GM19438 (cell line): ENCODE data around the gene DERL2.
"Not testable (repeated sequence)": the region's sequence is repeated elsewhere in the genome, so short reads cannot be mapped to it uniquely, and the experiment has no call there.

Experiments used
- ATAC-seq: cut with Tn5 transposase; IDR thresholded peaks from one replicate; pipeline ENCODE4 v1.9.1; 2021; ENCODE audit warnings: low read depth; ENCODE audit not compliant: unreplicated experiment

Gene DERL2

DNA sequence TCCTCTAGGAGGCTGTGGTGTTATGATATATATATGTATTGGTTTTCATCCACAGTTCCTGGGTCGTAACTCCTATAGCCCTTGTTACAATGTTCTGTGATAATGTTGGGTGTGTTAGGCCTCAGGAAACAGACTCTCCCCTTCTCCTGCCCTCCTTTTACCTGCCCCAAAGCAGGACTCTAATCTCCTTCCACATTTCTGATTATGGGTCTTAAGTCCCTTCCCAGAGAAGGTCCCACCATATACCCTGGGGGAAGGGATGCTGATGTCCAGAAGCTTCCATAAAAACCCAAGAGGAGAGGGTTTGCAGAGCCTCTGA is 46.6 kb downstream of the DERL2 start:
- no peak for ATAC-seq

DNA sequence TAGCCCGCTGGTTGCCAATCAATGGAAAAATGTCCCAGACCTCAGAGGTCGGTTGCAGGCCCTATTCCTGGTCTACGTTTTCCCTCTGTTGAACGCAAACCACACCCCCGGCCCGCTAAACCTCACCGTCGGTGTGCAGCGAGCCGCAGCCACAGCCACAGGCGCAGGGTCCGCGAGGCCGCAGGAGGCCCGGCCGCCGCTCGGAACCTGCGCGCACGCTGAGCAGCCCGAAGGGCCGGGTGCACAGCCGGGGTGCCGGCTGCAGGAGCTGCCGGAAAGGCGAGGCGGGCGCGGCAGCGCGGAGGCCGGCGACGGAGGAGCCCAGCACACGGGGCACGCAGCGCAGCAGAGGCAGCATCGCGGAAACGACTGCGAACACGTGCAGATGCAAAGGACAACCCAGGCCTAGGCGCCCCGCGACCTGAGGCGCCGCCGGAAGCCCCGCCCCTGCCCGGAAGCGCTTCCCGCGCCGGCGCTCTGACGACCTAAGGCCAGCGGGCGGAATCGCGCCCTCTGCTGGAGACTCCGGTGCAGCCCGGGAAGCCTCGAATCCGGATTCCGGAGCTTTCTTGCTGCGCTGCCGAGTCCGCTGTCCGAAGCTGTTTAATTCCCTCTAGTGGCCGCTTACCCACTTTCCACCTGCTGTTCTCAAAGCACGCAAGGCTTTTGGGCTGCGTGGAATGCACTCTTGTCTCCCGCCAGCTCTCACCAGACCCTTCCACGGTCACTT is 47.1 kb downstream of the DERL2 start, which contains the start of gene C1QBP:
TSS of gene C1QBP (minus strand) at position 440 of the 730 bp plus-strand sequence. CDS start at position 358, 82 bp downstream.
- ATAC-seq: peak; percentile 75

DNA sequence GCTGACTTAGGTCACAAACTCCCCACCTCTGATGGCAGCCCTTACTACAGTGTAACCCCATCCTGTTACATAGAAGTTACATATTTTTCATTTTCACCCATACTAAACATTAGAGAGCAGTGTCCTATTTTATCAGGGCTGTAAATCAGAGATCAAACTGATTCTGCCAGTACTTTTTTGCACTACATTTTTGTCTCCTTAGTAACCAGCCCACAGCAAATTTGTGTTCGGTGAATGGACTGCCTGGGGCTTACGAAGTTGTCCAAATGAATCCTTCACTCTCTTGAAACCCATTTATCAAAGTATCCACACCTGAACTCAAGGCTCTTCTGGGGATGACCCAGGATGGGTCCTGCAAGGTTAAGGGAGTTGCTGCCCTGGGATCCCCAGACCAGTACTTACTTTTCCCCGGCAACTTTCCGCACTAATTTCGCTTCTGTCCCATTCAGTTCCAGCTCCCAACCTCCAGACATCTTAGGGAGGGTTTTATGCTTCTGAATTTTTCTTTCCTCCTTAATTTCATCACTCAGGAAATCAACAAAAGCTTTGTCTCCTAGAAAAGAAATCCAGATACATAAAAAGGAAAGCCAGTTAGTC is 48.2 kb downstream of the DERL2 start:
- no peak for ATAC-seq

DNA sequence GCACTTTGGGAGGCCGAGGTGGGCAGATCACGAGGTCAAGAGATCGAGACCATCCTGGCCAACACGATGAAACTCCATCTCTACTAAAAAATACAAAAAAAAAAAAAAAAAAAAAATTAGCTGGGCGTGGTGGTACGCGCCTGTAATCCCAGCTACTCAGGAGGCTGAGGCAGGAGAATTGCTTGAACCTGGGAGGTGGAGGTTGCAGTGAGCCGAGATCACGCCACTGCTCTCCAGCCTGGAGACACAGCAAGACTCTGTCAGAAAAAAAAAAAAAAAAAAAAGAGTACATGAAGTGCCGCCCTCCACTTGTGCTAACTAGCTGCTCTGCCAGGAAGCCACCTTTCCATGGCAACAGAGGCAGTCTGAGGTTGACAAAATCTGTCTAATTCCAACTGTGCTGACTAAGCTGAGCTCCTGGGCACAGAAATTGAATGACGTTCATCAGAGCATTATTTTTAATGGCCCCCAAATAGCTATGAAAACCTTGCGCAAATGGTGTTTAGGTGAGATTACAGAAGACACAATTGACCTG is 50.1 kb downstream of the DERL2 start:
- ATAC-seq: not testable (repeated sequence)

DNA sequence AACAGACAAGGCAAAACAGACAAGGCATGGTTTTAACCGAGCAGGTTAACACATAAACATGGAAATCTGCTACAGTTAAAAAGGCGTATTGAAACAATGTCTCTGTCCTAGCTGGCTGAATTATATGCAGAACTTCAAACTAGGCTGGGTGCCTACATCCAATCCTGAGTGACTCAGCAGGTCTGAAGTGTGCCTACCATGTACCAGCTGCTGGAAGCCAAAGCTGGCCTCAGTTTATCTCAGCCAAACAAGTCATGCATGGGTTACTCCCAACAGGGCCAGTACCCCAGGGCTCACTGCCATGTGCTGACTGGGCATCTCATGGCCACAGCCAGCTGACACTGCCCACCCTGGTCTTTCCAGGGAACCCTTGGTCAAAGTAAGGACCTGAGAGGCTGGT is 51.0 kb downstream of the DERL2 start:
- ATAC-seq: no peak

DNA sequence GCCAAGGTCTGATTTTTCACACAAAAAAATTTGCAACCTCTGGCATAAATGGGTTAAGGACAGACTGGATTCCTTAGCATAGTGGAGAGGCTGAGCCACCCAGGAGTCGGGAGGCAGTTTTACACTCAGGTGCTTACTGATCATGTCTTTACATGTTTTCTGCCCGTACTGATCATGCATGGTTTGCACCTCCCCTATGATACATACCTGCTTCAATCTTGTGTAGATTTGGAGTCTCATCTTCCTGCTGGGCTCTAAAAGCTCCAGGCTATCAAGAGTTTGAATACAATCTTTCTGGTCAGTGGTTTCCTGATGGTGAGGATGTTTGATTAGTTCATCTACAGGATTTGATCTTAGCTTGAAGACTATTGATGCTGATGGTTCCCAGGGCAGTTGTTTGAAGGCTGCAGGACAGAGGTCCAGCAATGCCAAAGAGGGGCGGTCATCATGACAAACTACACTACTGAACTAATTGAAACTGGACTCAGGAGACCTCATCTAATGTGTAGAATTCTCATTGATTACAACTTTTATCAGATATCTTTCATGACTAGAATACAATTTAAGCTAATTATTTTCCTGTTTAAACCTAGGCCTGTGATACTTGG is 53.9 kb downstream of the DERL2 start:
- ATAC-seq: no peak

DNA sequence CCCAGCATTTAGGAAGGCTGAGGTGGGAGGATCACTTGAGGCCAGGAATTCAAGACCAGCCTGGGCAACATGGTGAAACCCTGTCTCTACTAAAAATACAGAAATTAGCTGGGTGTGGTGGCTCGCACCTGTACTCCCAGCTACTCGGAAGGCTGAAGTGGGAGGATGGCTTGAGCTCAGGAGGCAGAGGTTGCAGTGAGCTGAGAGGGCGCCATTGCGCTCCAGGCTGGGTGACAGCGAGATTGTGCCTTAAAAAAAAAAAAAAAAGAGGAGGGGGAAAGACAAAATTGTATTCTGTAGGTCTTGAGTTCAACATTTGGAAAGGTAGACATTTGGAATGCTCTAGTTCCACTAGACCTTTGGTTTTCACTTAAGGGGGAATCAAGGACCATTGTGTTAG is 54.7 kb downstream of the DERL2 start:
- not testable (repeated sequence) for ATAC-seq

DNA sequence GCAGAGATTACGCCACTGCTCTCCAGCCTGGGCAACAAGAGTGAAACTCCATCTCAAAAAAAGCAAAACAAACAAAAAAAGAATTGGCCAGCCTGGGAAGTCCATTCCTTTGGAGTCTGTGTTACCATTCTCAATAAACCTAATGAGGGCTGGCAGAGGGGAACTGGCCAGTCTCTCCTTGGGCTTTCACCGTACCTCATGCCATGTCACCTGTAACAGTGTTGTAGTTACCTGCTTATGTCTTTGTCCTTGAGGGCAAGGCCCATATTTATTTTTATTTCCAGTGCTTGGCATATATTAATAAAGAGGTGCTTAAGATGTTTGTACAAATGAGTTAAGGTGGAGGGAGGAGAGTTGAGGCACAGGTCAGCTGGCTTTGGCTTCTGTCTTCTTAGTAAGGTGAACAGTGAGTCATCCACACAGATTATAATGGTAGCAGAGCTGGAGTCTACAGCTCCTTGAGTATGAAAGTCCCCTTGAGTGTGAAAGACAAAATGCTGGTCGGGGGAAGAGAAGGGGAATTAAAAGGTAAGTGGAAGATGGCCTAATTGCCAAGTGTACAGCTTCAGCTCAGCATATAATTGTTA is 55.5 kb downstream of the DERL2 start:
- ATAC-seq: no peak

DNA sequence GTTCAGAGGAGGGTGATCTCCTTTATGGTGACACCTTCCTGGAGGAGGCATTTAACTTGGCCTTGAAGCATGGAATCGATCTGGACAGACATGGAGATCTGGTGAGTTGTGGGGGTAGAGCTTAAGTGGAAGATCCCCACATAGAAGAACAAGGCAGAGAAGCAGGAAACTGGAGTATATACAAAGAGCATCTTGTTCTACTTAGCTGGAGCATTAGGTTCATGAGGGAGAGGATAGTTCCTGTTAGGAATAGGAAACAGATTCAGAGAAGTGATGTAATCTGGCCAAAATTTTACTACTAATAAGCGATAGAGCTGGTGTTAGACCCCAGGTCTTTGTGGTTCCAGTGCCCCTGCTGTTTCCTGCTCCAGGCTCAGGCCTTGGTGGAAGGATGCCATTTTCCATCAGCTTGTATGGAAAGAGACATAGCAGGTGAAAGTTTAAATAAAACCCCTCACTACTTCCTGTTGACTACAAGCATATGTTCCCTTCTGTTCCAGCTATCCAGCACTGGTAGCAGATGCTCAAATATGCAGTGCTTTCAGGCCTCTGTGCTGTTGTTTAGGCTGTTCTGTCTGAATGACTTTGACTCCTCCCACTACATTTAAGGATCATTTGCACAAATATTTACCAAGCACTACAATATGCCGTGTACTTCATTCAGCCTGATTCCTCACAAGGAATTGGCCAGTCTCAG is 56.6 kb downstream of the DERL2 start:
- ATAC-seq: no peak

DNA sequence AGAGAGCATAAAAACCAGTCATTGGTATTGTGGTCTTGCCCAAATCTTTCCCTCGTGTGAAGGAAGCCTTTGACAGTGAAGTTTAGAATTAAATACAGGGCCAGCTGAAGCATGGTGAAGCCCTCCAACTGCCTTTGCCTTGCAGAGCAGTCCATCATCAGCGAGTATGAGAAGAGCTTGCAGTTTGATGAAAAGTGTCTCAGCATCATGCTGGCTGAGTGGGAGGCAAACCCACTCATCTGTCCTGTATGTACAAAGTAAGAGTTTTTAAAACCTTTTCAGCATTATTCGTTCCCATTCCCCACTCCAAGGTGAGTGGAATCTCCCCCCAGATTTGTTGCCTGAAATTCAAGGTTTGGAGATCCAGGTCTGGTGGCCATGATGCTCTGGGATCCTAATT is 60.2 kb downstream of the DERL2 start:
- ATAC-seq: no peak

DNA sequence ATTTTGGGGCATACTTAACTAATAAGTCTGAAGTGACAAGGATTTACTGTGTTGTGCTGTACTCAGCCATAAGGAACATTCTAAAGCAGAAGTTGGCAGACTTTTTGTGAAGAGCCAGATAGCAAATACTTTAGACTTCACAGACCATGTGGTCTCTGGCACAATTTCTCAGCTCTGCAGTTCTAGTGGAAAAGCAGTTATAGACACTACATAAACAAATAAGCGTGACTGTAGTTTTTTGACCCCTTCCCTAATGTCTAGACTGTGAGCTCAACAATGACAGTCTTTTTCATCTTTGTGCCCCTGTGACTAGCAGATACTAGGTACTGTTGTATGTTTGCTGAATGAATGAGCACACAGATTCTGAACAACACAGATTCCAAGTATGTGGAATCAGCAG is 61.1 kb downstream of the DERL2 start:
- no peak for ATAC-seq

DNA sequence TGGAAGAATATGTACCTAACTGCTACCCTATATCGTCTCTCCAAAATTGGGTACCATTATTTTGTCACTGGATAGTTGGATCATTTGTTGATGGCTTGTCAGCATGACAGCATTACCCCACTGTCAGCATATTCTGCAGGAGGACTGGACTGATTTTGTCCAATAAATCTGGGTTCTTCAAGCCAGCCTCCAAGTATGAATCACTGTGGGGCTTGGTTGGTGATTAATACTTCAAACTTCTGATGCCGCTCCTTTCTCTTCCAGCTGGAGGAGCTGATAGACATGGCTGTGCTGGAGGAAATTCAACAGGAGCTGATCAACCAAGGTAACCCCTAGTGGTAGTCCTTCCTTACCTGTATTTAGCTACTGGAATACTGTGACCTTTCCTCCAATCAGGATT is 63.5 kb downstream of the DERL2 start:
- no peak for ATAC-seq
